SK-N-SH treated with all-trans-retinoic acid at 6 μM for 48 hours (cell line): Measurements from ENCODE around the gene CHCHD6.

Source experiments
- GLIS3 ChIP-seq: fragments of 250-450 bp; sonication (Bioruptor Pico); IDR thresholded peaks from 2 replicates; pipeline ENCODE4 v1.5.0; 2020; ENCODE audit warnings: mild to moderate bottlenecking, moderate library complexity
- PATZ1 ChIP-seq: fragments of 250-450 bp; sonication (Bioruptor Pico); IDR thresholded peaks from 2 replicates; pipeline ENCODE4 v1.8.0; 2020; ENCODE audit warnings: mild to moderate bottlenecking, moderate library complexity, borderline replicate concordance
- POU6F1 ChIP-seq: fragments of 250-450 bp; sonication (Bioruptor Pico); IDR thresholded peaks from 2 replicates; pipeline ENCODE4 v1.8.0; 2021; ENCODE audit warnings: low read depth, mild to moderate bottlenecking, moderate library complexity, borderline replicate concordance
- RARB ChIP-seq: fragments of 250-450 bp; sonication (Bioruptor Pico); IDR thresholded peaks from 2 replicates; pipeline ENCODE4 v1.8.0; 2021; ENCODE audit warnings: mild to moderate bottlenecking, moderate library complexity
- TSHZ2 ChIP-seq: fragments of 250-450 bp; sonication (Bioruptor Pico); IDR thresholded peaks from 2 replicates; pipeline ENCODE4 v1.5.0; 2020; ENCODE audit warnings: mild to moderate bottlenecking, moderate library complexity
- ZFP3 ChIP-seq: fragments of 250-450 bp; sonication (Bioruptor Pico); IDR thresholded peaks from 2 replicates; pipeline ENCODE4 v1.5.0; 2020; ENCODE audit warnings: mild to moderate bottlenecking, moderate library complexity
- ZFP30 ChIP-seq: fragments of 450-650 bp; formaldehyde crosslinking; IDR thresholded peaks from 2 replicates; pipeline ENCODE4 v1.5.0; 2022; ENCODE audit warnings: mild to moderate bottlenecking, moderate library complexity

- TF ChIP-seq PATZ1 (CRISPR knock-in tag): no peak
- TF ChIP-seq RARB (CRISPR knock-in tag): no peak
- TF ChIP-seq ZFP3 (CRISPR knock-in tag): no peak
- no peak for TF ChIP-seq GLIS3
- no peak for TF ChIP-seq POU6F1
- TF ChIP-seq TSHZ2 (CRISPR knock-in tag): no peak
- no peak for TF ChIP-seq ZFP30 (CRISPR knock-in tag)
These were observed 166.7 kb downstream of the CHCHD6 start for GRCh38 chr3:126870608-126871210.
